DOHH2 (cell line): Measurements from ENCODE around the gene PDE4B.

Source experiments
- H3F3A ChIP-seq: fragments of 200-600 bp; sonication (generic), shearing (Covaris generic); 2 replicates; pipeline ENCODE4 v1.6.0; 2016; ENCODE audit warnings: antibody characterized with exemption, mild to moderate bottlenecking; ENCODE audit not compliant: control insufficient read depth, insufficient read depth
- H3K27ac ChIP-seq: fragments of 200-600 bp; sonication (generic); 2 replicates; pipeline ENCODE4 v1.5.1; 2014; ENCODE audit warnings: low read depth, mild to moderate bottlenecking, low read length, moderate library complexity
- H3K27me3 ChIP-seq: fragments of 200-600 bp; sonication (generic); 2 replicates; pipeline ENCODE4 v1.6.1; 2014; ENCODE audit warnings: mild to moderate bottlenecking, low read length, mixed read lengths; ENCODE audit not compliant: control insufficient read depth
- H3K36me3 ChIP-seq: fragments of 200-600 bp; sonication (generic); 2 replicates; pipeline ENCODE4 v1.6.1; 2014; ENCODE audit warnings: mild to moderate bottlenecking, low read length, moderate library complexity, mixed read lengths; ENCODE audit not compliant: control insufficient read depth
- H3K4me1 ChIP-seq: fragments of 200-600 bp; sonication (generic); 2 replicates; pipeline ENCODE4 v1.6.1; 2014; ENCODE audit warnings: mild to moderate bottlenecking, low read length, mixed read lengths; ENCODE audit not compliant: control insufficient read depth
- H3K4me2 ChIP-seq: fragments of 200-600 bp; sonication (generic); 2 replicates; pipeline ENCODE4 v1.6.0; 2014; ENCODE audit warnings: mild to moderate bottlenecking, low read length, moderate library complexity
- H3K4me3 ChIP-seq: fragments of 200-600 bp; sonication (generic); 2 replicates; pipeline ENCODE4 v1.5.1; 2014; ENCODE audit warnings: mild to moderate bottlenecking, low read length, mixed read lengths
- H3K79me2 ChIP-seq: fragments of 200-600 bp; sonication (generic); 2 replicates; pipeline ENCODE4 v1.6.1; 2014; ENCODE audit warnings: mild to moderate bottlenecking, low read length, mixed read lengths; ENCODE audit not compliant: control insufficient read depth
- H3K9me2 ChIP-seq: fragments of 200-600 bp; sonication (generic); replicated peaks from 2 replicates; pipeline ENCODE4 v1.6.1; 2014; ENCODE audit warnings: mild to moderate bottlenecking, low read length, mixed read lengths; ENCODE audit not compliant: control insufficient read depth
- H3K9me3 ChIP-seq: fragments of 200-600 bp; sonication (generic); 2 replicates; pipeline ENCODE4 v1.6.1; 2014; ENCODE audit warnings: antibody characterized with exemption, low read length, mixed read lengths; ENCODE audit not compliant: control insufficient read depth, insufficient read depth
- H4K20me1 ChIP-seq: fragments of 200-600 bp; sonication (generic); 2 replicates; pipeline ENCODE4 v1.6.0; 2014; ENCODE audit warnings: low read depth, mild to moderate bottlenecking, antibody characterized with exemption, low read length, moderate library complexity; ENCODE audit not compliant: control insufficient read depth, insufficient read depth
- CTCF ChIP-seq: fragments of 200-600 bp; sonication (generic); IDR thresholded peaks from one replicate; pipeline ENCODE4 v1.5.1; 2014; ENCODE audit warnings: antibody characterized with exemption, mild to moderate bottlenecking, low read depth, low read length; ENCODE audit not compliant: poor library complexity, severe bottlenecking
- EZH2phosphoT487 ChIP-seq: fragments of 200-600 bp; sonication (generic); IDR thresholded peaks from 2 replicates; pipeline ENCODE4 v1.6.1; 2017; ENCODE audit warnings: borderline replicate concordance, mild to moderate bottlenecking, antibody characterized with exemption, low read length, moderate library complexity, mixed read lengths

The PDE4B gene

GRCh38 chr1:66227966-66228365 is 435.3 kb downstream of the PDE4B start:
- Histone ChIP-seq H3K4me1 (no peaks in the 10 kb centered on the region), H3K9me2 (no peaks in the 10 kb centered on the region), H3F3A (no peaks in the 10 kb centered on the region), H3K4me2 (no peak overlapping the region), H3K27me3 (no peaks in the 10 kb centered on the region), H3K27ac (no peak overlapping the region), H3K4me3 (no peak overlapping the region), H4K20me1 (no peaks in the 10 kb centered on the region), H3K36me3 (no peaks in the 10 kb centered on the region), H3K9me3 (no peaks in the 10 kb centered on the region), H3K79me2 (no peaks in the 10 kb centered on the region)
- no peak for TF ChIP-seq CTCF
- TF ChIP-seq EZH2phosphoT487 = no peak

GRCh38 chr1:66231217-66231616 is 438.5 kb downstream of the PDE4B start:
- Histone ChIP-seq H3K4me2 (no peak overlapping the region), H3K79me2 (no peaks in the 10 kb centered on the region)

GRCh38 chr1:66231681-66232463 is 439.2 kb downstream of the PDE4B start:
- TF ChIP-seq EZH2phosphoT487 (no peak), CTCF (no peak)
- Histone ChIP-seq H3K9me3 (no peaks in the 10 kb centered on the region), H3K36me3 (no peaks in the 10 kb centered on the region), H3K4me3 (no peak overlapping the region), H4K20me1 (no peaks in the 10 kb centered on the region), H3K4me2 (no peak overlapping the region), H3K27ac (no peak overlapping the region), H3F3A (no peaks in the 10 kb centered on the region), H3K79me2 (no peaks in the 10 kb centered on the region), H3K9me2 (no peaks in the 10 kb centered on the region), H3K27me3 (no peaks in the 10 kb centered on the region), H3K4me1 (peaks cover 19% of the 10 kb centered on the region)

More at GRCh38 chr1:66231217-66231616, 438.5 kb downstream of the PDE4B start:
- H3K4me1 ChIP-seq = peaks cover 13% of the 10 kb centered on the region
- H3K36me3 ChIP-seq = no peaks in the 10 kb centered on the region
- no peaks in the 10 kb centered on the region for H3K27me3 ChIP-seq
- H3K9me3 ChIP-seq = no peaks in the 10 kb centered on the region
- no peak overlapping the region for H3K27ac ChIP-seq
- no peaks in the 10 kb centered on the region for H4K20me1 ChIP-seq
- H3K9me2 ChIP-seq = no peaks in the 10 kb centered on the region
- no peak overlapping the region for H3K4me3 ChIP-seq
- no peak for TF ChIP-seq CTCF
- TF ChIP-seq EZH2phosphoT487 = no peak
- H3F3A ChIP-seq = no peaks in the 10 kb centered on the region
